Ascending aorta (tissue), 2 donors: ENCODE measurements around the gene PARP16. TPM values are rescaled to one million over a fixed set of nuclear protein-coding genes. Genes with fewer than 3 reads are reported as not detected.
A peak's percentile ranks its signal among the peaks of the same experiment; 100 is the strongest.

Source experiments
- DNase-seq, 2 donors: peaks; one replicate each; pipeline ENCODE4 v3.0.0-alpha.2; 2019; ENCODE audit warnings: low spot score in 2 of 2
- H3K27ac ChIP-seq, 2 donors: fragments of 200-600 bp; sonication (generic); one replicate each; pipeline ENCODE4 v1.5.1; 2016 to 2017; ENCODE audit warnings: mild to moderate bottlenecking in 1 of 2
- H3K27me3 ChIP-seq: fragments of 200-600 bp; sonication (generic); one replicate; pipeline ENCODE4 v1.5.1; 2017
- H3K36me3 ChIP-seq, 2 donors: fragments of 200-600 bp; sonication (generic); one replicate each; pipeline ENCODE4 v1.5.1; 2016
- H3K4me1 ChIP-seq, 2 donors: fragments of 200-600 bp; sonication (generic); one replicate each; pipeline ENCODE4 v1.5.1; 2016 to 2017; ENCODE audit warnings: mild to moderate bottlenecking in 1 of 2
- H3K4me3 ChIP-seq, 2 donors: fragments of 200-600 bp; sonication (generic); one replicate each; pipeline ENCODE4 v1.5.1; 2016 to 2017; ENCODE audit warnings: mild to moderate bottlenecking in 1 of 2
- H3K9me3 ChIP-seq, 2 donors: fragments of 200-600 bp; sonication (generic); one replicate each; pipeline ENCODE4 v1.5.1; 2016
- intact Hi-C: fragments of 100-400 bp; cut with DNase I; formaldehyde crosslinking; loops from one replicate; pipeline ENCODE4 v1.15.1; 2023
- total RNA-seq: library from RNA; depleted of rRNA; stranded (reverse); fragments of >200 nt; gene quantifications from one replicate; pipeline ENCODE4 v1.1.0, GENCODE V29; 2016
- TF ChIP-seq, protein P1 (sequence below), 3 experiments: fragments of 200-600 bp in 2 of 3; fragments of 450-650 bp in 1 of 3; sonication (generic) in 2 of 3; IDR thresholded peaks; one replicate each; pipeline ENCODE4 v1.5.1; 2016 to 2019; ENCODE audit warnings: antibody characterized with exemption in 3 of 3, mild to moderate bottlenecking in 1 of 3, moderate library complexity in 1 of 3

PARP16 gene
- total RNA-seq, 1 donor from 2014 or later: 2.9 TPM

DNA sequence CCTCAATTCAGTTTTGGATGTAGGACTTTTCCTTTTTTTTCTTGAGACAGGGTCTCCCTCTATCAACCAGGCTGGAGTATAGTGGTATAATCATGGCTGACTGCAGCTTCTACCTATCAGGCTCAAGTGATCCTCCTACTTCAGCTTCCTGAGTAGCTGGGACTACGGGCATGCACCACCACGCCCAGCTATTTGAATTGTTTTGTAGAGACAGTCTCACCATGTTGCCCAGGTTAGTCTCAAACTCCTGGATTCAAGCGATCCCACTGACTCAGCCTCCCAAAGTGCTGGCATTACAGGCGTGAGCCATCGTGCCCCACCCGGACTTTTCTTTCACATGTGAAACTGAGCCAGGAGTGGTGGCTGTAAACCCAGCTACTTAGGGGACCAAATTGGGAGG lies 21.3 kb upstream of the PARP16 start:
- intact Hi-C loops: no loop called here
- no peak overlapping the region for H3K27ac ChIP-seq
- no peaks in the 10 kb centered on the region for H3K27me3 ChIP-seq
- H3K36me3 ChIP-seq: no peaks in the 10 kb centered on the region
- no peaks in the 10 kb centered on the region for H3K9me3 ChIP-seq
- no peak for DNase-seq
- TF ChIP-seq, protein P1, sequence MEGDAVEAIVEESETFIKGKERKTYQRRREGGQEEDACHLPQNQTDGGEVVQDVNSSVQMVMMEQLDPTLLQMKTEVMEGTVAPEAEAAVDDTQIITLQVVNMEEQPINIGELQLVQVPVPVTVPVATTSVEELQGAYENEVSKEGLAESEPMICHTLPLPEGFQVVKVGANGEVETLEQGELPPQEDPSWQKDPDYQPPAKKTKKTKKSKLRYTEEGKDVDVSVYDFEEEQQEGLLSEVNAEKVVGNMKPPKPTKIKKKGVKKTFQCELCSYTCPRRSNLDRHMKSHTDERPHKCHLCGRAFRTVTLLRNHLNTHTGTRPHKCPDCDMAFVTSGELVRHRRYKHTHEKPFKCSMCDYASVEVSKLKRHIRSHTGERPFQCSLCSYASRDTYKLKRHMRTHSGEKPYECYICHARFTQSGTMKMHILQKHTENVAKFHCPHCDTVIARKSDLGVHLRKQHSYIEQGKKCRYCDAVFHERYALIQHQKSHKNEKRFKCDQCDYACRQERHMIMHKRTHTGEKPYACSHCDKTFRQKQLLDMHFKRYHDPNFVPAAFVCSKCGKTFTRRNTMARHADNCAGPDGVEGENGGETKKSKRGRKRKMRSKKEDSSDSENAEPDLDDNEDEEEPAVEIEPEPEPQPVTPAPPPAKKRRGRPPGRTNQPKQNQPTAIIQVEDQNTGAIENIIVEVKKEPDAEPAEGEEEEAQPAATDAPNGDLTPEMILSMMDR (IDR thresholded peaks at IDR 0.05): no peak
- peaks cover 0 to 9% of the 10 kb centered on the region in 2 donors for H3K4me1 ChIP-seq
- H3K4me3 ChIP-seq: no peak overlapping the region

- TF ChIP-seq, protein P1 (IDR thresholded peaks at IDR 0.05): no peak
- Histone ChIP-seq H3K4me1 (peaks cover 0 to 9% of the 10 kb centered on the region in 2 donors), H3K4me3 (no peak overlapping the region), H3K27me3 (no peaks in the 10 kb centered on the region), H3K36me3 (no peaks in the 10 kb centered on the region), H3K27ac (no peak overlapping the region), H3K9me3 (no peaks in the 10 kb centered on the region)
- no peak for DNase-seq
- intact Hi-C loops: no loop called here
Observed at GRCh38 chr15:65306551-65306950, 19.9 kb upstream of the PARP16 start.

GRCh38 chr15:65305776-65306175 lies 19.1 kb upstream of the PARP16 start:
- Histone ChIP-seq H3K9me3 (no peaks in the 10 kb centered on the region), H3K36me3 (no peaks in the 10 kb centered on the region), H3K27ac (no peak overlapping the region), H3K27me3 (no peaks in the 10 kb centered on the region), H3K4me1 (peaks cover 0 to 9% of the 10 kb centered on the region in 2 donors), H3K4me3 (no peak overlapping the region)
- no peak for DNase-seq
- TF ChIP-seq, protein P1 (IDR thresholded peaks at IDR 0.05): no peak
- intact Hi-C loops: no loop called here

- no peaks in the 10 kb centered on the region for H3K9me3 ChIP-seq
- H3K36me3 ChIP-seq: no peaks in the 10 kb centered on the region
- TF ChIP-seq, protein P1 (IDR thresholded peaks at IDR 0.05): no peak
- intact Hi-C loops: no loop called here
- peaks cover 0 to 9% of the 10 kb centered on the region in 2 donors for H3K4me1 ChIP-seq
- H3K27me3 ChIP-seq: no peaks in the 10 kb centered on the region
- peak overlapping the region; percentile 81 to 85 for H3K27ac ChIP-seq
- peak overlapping the region; percentile 58 to 73 for H3K4me3 ChIP-seq
- no peak for DNase-seq
Observed at GRCh38 chr15:65305150-65305758, 18.6 kb upstream of the PARP16 start.

- DNase-seq: peak in 1 of 2 donors; percentile 85
- TF ChIP-seq, protein P1 (IDR thresholded peaks at IDR 0.05): peak; percentile 74 to 87 (median 79)
Observed at GRCh38 chr15:65304381-65305149, 17.9 kb upstream of the PARP16 start, which contains the start of gene RNU5B-1. RNU5B-1 (plus strand) TSS chr15:65304677.

More at GRCh38 chr15:65304381-65305149, 17.9 kb upstream of the PARP16 start, which contains the start of gene RNU5B-1:
- Histone ChIP-seq H3K36me3 (no peaks in the 10 kb centered on the region), H3K4me1 (peaks cover 0 to 9% of the 10 kb centered on the region in 2 donors), H3K9me3 (no peaks in the 10 kb centered on the region), H3K4me3 (peak within 1 kb of the TSS; percentile 58 to 73), H3K27me3 (no peaks in the 10 kb centered on the region), H3K27ac (peak within 1 kb of the TSS; percentile 81 to 85)
- intact Hi-C loops: loop anchor here (1.0 to 5.0 kb wide), 2 partner anchors 9 to 1418 kb away; no protein-coding TSS in a partner anchor
